HCT116 (cell line): ENCODE measurements around the gene GRAMD2A. TPM values are rescaled to one million over a fixed set of nuclear protein-coding genes. Genes with fewer than 3 reads are reported as not detected.

ENCODE experiments used
- ATAC-seq: fragments of 200-7000 bp; cut with Tn5 transposase; 2 replicates; pipeline ENCODE4 v1.9.1; 2020; ENCODE audit warnings: mild to moderate bottlenecking, moderate library complexity
- BruUV-seq: library from RNA; stranded (reverse); fragments of 400-500 nt; replicated peaks from 2 replicates; lab custom pipeline; 2021; lab: Mats Ljungman, UMichigan
- CTCF ChIA-PET: fragments of 300-600 bp; sonication (Branson Sonifier 250); formaldehyde crosslinking; loops from one replicate; lab custom pipeline; 2021; ENCODE audit warnings: antibody characterized with exemption; lab: Charles Lee
- POLR2A ChIA-PET: fragments of 300-600, 350-600 bp; sonication (Branson Sonifier 250); formaldehyde crosslinking; loops from one replicate; lab custom pipeline; 2021; ENCODE audit warnings: antibody characterized with exemption; lab: Charles Lee
- RAD21 ChIA-PET, 2 experiments: fragments of 300-600 bp; sonication (Branson Sonifier 250); formaldehyde crosslinking; loops; one replicate each; lab custom pipeline; 2023; ENCODE audit warnings: low total read pairs in 2 of 2; ENCODE audit not compliant: uncharacterized antibody in 2 of 2, unreplicated experiment in 2 of 2, low non-redundant PET in 1 of 2; lab: Charles Lee
- DNase-seq: peaks from one replicate; pipeline ENCODE4 v3.0.0-alpha.2; 2010; ENCODE audit warnings: low read depth, low spot score
- H2AFZ ChIP-seq: fragments of 200-600 bp; shearing (Covaris generic), sonication (generic); 2 replicates; pipeline ENCODE4 v1.6.1; 2017; ENCODE audit warnings: low read depth, mixed run types, mixed read lengths, antibody characterized with exemption, low read length; ENCODE audit not compliant: poor library complexity, severe bottlenecking
- H3K27ac ChIP-seq: 2 replicates; pipeline ENCODE4 v1.5.1; 2012; ENCODE audit warnings: low read depth, low read length
- H3K27me3 ChIP-seq: fragments of 200-600 bp; sonication (generic); 2 replicates; pipeline ENCODE4 v1.6.1; 2016; ENCODE audit warnings: mixed run types, low read length, mixed read lengths; ENCODE audit not compliant: insufficient read depth
- H3K36me3 ChIP-seq, 2 experiments: fragments of 200-500 bp in 1 of 2; fragments of 200-600 bp in 1 of 2; sonication (Bioruptor generic) in 1 of 2; sonication (generic) in 1 of 2; 2 replicates each; pipeline versions ENCODE4 v1.5.1 to v1.6.1; 2014 to 2016; ENCODE audit warnings: low read length in 2 of 2, inconsistent platforms in 1 of 2, mixed read lengths in 1 of 2, mixed run types in 1 of 2; ENCODE audit not compliant: insufficient read depth in 2 of 2, control insufficient read depth in 1 of 2
- H3K4me1 ChIP-seq, 2 experiments: fragments of 200-600 bp in 1 of 2; sonication (generic) in 1 of 2; 2 replicates each; pipeline versions ENCODE4 v1.5.1 to v1.6.1; 2012 to 2017; ENCODE audit warnings: low read length in 2 of 2, inconsistent platforms in 1 of 2, mild to moderate bottlenecking in 1 of 2, mixed read lengths in 1 of 2, mixed run types in 1 of 2, moderate library complexity in 1 of 2; ENCODE audit not compliant: insufficient read depth in 2 of 2, control insufficient read depth in 1 of 2
- H3K4me2 ChIP-seq: fragments of 200-600 bp; sonication (generic); 2 replicates; pipeline ENCODE4 v1.6.1; 2017; ENCODE audit warnings: mixed run types, low read length, mixed read lengths
- H3K4me3 ChIP-seq, 2 experiments: fragments of 200-600 bp in 1 of 2; sonication (generic) in 1 of 2; replicated peaks in 1 of 2; 2 replicates each; pipeline ENCODE4 v1.5.1; 2011 to 2016; ENCODE audit warnings: low read length in 2 of 2, control low read depth in 1 of 2, low read depth in 1 of 2, mild to moderate bottlenecking in 1 of 2, mixed read lengths in 1 of 2, mixed run types in 1 of 2
- H3K79me2 ChIP-seq: fragments of 200-600 bp; sonication (generic); 2 replicates; pipeline ENCODE4 v1.6.1; 2017; ENCODE audit warnings: mild to moderate bottlenecking, mixed run types, low read length, moderate library complexity, mixed read lengths; ENCODE audit not compliant: insufficient read depth
- H3K9ac ChIP-seq: fragments of 200-600 bp; sonication (generic); 2 replicates; pipeline ENCODE4 v1.6.1; 2016; ENCODE audit warnings: low read length, mixed read lengths
- H3K9me2 ChIP-seq: fragments of 200-600 bp; sonication (generic), shearing (Covaris generic); 2 replicates; pipeline ENCODE4 v1.6.1; 2017; ENCODE audit warnings: mixed run types, mild to moderate bottlenecking, moderate library complexity; ENCODE audit not compliant: insufficient read depth
- H3K9me3 ChIP-seq, 2 experiments: fragments of 200-500 bp in 1 of 2; fragments of 200-600 bp in 1 of 2; sonication (Bioruptor generic) in 1 of 2; sonication (generic) in 1 of 2; 2 replicates each; pipeline ENCODE4 v1.6.1; 2014 to 2017; ENCODE audit warnings: low read length in 2 of 2, mixed read lengths in 2 of 2, inconsistent platforms in 1 of 2, low read depth in 1 of 2, mild to moderate bottlenecking in 1 of 2, mixed run types in 1 of 2, moderate library complexity in 1 of 2; ENCODE audit not compliant: control insufficient read depth in 1 of 2, insufficient read depth in 1 of 2
- H4K20me1 ChIP-seq: fragments of 200-600 bp; sonication (generic), shearing (Covaris generic); 2 replicates; pipeline ENCODE4 v1.6.1; 2017; ENCODE audit warnings: mixed run types, mild to moderate bottlenecking, moderate library complexity; ENCODE audit not compliant: insufficient read depth
- ATF3 ChIP-seq: IDR thresholded peaks from 2 replicates; pipeline ENCODE4 v1.6.1; 2012
- CEBPB ChIP-seq: IDR thresholded peaks from 2 replicates; pipeline ENCODE4 v1.6.1; 2012; ENCODE audit warnings: low read depth
- CTCF ChIP-seq, 3 experiments: fragments of 200-600 bp in 1 of 3; sonication (generic) in 1 of 3; IDR thresholded peaks in 2 of 3; conservative IDR thresholded peaks in 1 of 3; 2 replicates each; pipeline ENCODE4 v1.5.1; 2012 to 2017; ENCODE audit warnings: low read depth in 2 of 3, low read length in 2 of 3, antibody characterized with exemption in 1 of 3, borderline replicate concordance in 1 of 3, control low read depth in 1 of 3, mild to moderate bottlenecking in 1 of 3, mixed read lengths in 1 of 3, mixed run types in 1 of 3, moderate library complexity in 1 of 3; ENCODE audit not compliant: insufficient read depth in 1 of 3
- EGR1 ChIP-seq: IDR thresholded peaks from 2 replicates; pipeline ENCODE4 v1.6.1; 2012; ENCODE audit warnings: low read depth
- ELF1 ChIP-seq: IDR thresholded peaks from 2 replicates; pipeline ENCODE4 v1.6.1; 2012; ENCODE audit warnings: low read depth, borderline replicate concordance
- JUND ChIP-seq: IDR thresholded peaks from 2 replicates; pipeline ENCODE4 v1.6.1; 2012
- POLR2A ChIP-seq: IDR thresholded peaks from 2 replicates; pipeline ENCODE4 v1.7.0; 2011; ENCODE audit warnings: borderline replicate concordance; ENCODE audit not compliant: insufficient read depth, insufficient read length; ENCODE audit errors: extremely low read depth
- SP1 ChIP-seq: IDR thresholded peaks from 2 replicates; pipeline ENCODE4 v1.6.1; 2012; ENCODE audit warnings: low read depth
- TCF7L2 ChIP-seq: IDR thresholded peaks from 2 replicates; pipeline ENCODE4 v1.7.0; 2011; ENCODE audit warnings: borderline replicate concordance, inconsistent platforms; ENCODE audit not compliant: insufficient read depth, insufficient read length; ENCODE audit errors: extremely low read depth
- YY1 ChIP-seq: IDR thresholded peaks from 2 replicates; pipeline ENCODE4 v1.6.1; 2011; ENCODE audit warnings: low read length, low read depth, moderate library complexity, mild to moderate bottlenecking; ENCODE audit not compliant: insufficient replicate concordance; ENCODE audit errors: extremely low read depth
- ZBTB33 ChIP-seq: IDR thresholded peaks from 2 replicates; pipeline ENCODE4 v1.6.1; 2011; ENCODE audit warnings: mild to moderate bottlenecking, low read length, moderate library complexity; ENCODE audit not compliant: insufficient replicate concordance; ENCODE audit errors: extremely low read depth
- ZNF274 ChIP-seq: fragments of 200-500 bp; sonication (Bioruptor generic); IDR thresholded peaks from 2 replicates; pipeline ENCODE4 v1.6.1; 2014; ENCODE audit warnings: mild to moderate bottlenecking, low read depth, low read length, inconsistent platforms
- intact Hi-C: fragments of 100-400 bp; cut with micrococcal nuclease; formaldehyde crosslinking; loops from 2 replicates; pipeline ENCODE4 v1.10.0; 2022
- total RNA-seq: library from RNA; stranded (reverse); gene quantifications from one replicate; pipeline ENCODE4 v1.2.1, GENCODE V29; 2021; ENCODE audit not compliant: unreplicated experiment

Gene GRAMD2A
- total RNA-seq, 1 experiment from 2014 or later: 8.0 TPM

- TF ChIP-seq CTCF (IDR thresholded peaks at IDR 0.05 in 2 of 3, conservative IDR thresholded peaks at IDR 0.05 in 1 of 3; ENCODE audit: borderline replicate concordance in 1 of 3, insufficient read depth in 1 of 3, low read depth in 2 of 3, low read length in 2 of 3): no peak
- no peak for TF ChIP-seq JUND
- no peak for TF ChIP-seq ZBTB33
- TF ChIP-seq ATF3: no peak
- no peak for TF ChIP-seq YY1
- TF ChIP-seq ZNF274: no peak
These were observed 57.9 kb downstream of the GRAMD2A start (continued) for GRCh38 chr15:72139667-72140066.

GRCh38 chr15:72136170-72137051 lies 61.2 kb downstream of the GRAMD2A start:
- Histone ChIP-seq H3K4me3 (no peak overlapping the region), H3K9me3 (no peaks in the 10 kb centered on the region), H2AFZ (no peak overlapping the region), H3K9ac (no peak overlapping the region), H3K79me2 (no peaks in the 10 kb centered on the region), H3K9me2 (no peaks in the 10 kb centered on the region), H4K20me1 (no peaks in the 10 kb centered on the region), H3K27me3 (no peaks in the 10 kb centered on the region), H3K4me2 (no peak overlapping the region), H3K36me3 (no peaks in the 10 kb centered on the region), H3K4me1 (no peaks in the 10 kb centered on the region), H3K27ac (no peak overlapping the region)
- TF ChIP-seq EGR1: no peak
- TF ChIP-seq TCF7L2: no peak
- no peak for TF ChIP-seq SP1
- TF ChIP-seq ELF1: no peak
- TF ChIP-seq ATF3: no peak
- TF ChIP-seq YY1: no peak
- no peak for TF ChIP-seq CEBPB
- TF ChIP-seq POLR2A: no peak
- TF ChIP-seq ZNF274: no peak
- intact Hi-C loops: no loop called here
- no peak for ATAC-seq
- ChIA-PET CTCF (no interaction called here), POLR2A (no interaction called here), RAD21 (no interaction called here)
- no peak for DNase-seq
- BruUV-seq: no TSS peak
